ENCODE measurements around the gene P2RY8. TPM values are rescaled to one million over a fixed set of nuclear protein-coding genes. Genes with fewer than 3 reads are reported as not detected.

Gene P2RY8
- total and polyA plus RNA-seq, 4 donors, result 0.31 to 5.5 (median 3.0) TPM

DNA sequence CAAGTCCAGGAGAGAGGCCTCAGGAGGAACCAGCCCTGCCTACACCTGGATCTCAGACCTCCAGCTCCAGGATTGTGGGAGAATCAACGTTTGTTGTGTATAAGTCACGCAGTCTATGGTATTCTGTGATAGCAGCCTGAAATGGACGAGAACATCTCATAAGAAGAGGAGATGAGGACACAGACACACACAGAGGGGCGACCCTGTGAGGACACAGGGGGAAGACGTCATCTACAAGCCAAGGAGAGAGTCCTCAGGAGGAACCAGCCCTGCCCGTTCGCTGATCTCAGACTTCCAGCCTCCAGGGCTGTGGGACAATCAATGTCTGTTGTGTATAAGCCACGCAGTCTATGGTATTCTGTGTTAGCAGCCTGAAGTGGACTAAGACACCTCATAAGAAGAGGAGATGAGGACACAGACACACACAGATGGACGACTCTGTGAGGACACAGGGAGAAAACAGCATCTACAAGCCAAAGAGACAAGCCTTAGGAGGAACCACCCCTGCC lies 20.3 kb downstream of the P2RY8 start:
- intact Hi-C loops (cut with DNase I), result no loop called here
- DNase-seq, result no peak
- H3K27ac ChIP-seq (ENCODE audit: low read depth in 1 of 2, low read length in 2 of 2), result no peak overlapping the region
- no peak for ATAC-seq (ENCODE audit: low FRiP score)
- no peaks in the 10 kb centered on the region for H3K27me3 ChIP-seq (ENCODE audit: control insufficient read depth in 1 of 2, insufficient read depth in 2 of 2, low read length in 1 of 2)
- H3K4me3 ChIP-seq (ENCODE audit: low read length in 2 of 2), result no peak overlapping the region
- no peaks in the 10 kb centered on the region for H3K9me3 ChIP-seq (ENCODE audit: control insufficient read depth, low read length)
- H3K4me1 ChIP-seq (ENCODE audit: control insufficient read depth in 1 of 2, insufficient read depth in 2 of 2, low read length in 2 of 2), result no peaks in the 10 kb centered on the region
- 67 to 68% methylated on average over 9 of the region's 9 CpGs for WGBS, 2 donors
- H3K36me3 ChIP-seq (ENCODE audit: control insufficient read depth in 1 of 2, insufficient read depth in 2 of 2, low read length in 1 of 2), result no peaks in the 10 kb centered on the region

DNA sequence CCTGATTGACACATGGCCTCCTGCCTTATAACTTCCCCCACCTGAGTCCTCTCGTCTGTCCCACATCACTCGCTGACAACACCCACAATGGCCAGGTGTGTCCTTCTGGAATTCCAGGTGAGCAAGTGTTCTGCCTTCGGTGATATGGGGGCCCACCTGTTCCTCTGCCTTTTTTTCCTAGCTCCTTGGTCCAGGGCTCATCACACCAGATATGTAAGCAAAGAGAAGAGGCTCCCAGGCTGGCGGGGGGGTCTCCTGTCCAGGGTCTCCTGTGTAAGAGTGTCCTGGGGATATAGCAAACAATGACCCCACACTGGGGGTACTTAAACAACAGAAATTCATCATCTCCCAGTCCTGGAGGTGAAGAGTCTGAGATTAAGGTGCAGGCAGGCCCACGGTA lies 25.2 kb downstream of the P2RY8 start:
- no peak overlapping the region for H3K27ac ChIP-seq (ENCODE audit: low read depth in 1 of 2, low read length in 2 of 2)
- no peak overlapping the region for H3K4me3 ChIP-seq (ENCODE audit: low read length in 2 of 2)
- ATAC-seq (ENCODE audit: low FRiP score) (no peak), DNase-seq (peak in 1 of 2 donors; percentile 27)
- WGBS, 2 donors, result 84 to 85% methylated on average over 5 of the region's 5 CpGs
- H3K9me3 ChIP-seq (ENCODE audit: control insufficient read depth, low read length), result no peaks in the 10 kb centered on the region
- H3K4me1 ChIP-seq (ENCODE audit: control insufficient read depth in 1 of 2, insufficient read depth in 2 of 2, low read length in 2 of 2), result no peaks in the 10 kb centered on the region
- intact Hi-C loops (cut with DNase I), result no loop called here
- H3K27me3 ChIP-seq (ENCODE audit: control insufficient read depth in 1 of 2, insufficient read depth in 2 of 2, low read length in 1 of 2), result no peaks in the 10 kb centered on the region
- H3K36me3 ChIP-seq (ENCODE audit: control insufficient read depth in 1 of 2, insufficient read depth in 2 of 2, low read length in 1 of 2), result no peaks in the 10 kb centered on the region

DNA sequence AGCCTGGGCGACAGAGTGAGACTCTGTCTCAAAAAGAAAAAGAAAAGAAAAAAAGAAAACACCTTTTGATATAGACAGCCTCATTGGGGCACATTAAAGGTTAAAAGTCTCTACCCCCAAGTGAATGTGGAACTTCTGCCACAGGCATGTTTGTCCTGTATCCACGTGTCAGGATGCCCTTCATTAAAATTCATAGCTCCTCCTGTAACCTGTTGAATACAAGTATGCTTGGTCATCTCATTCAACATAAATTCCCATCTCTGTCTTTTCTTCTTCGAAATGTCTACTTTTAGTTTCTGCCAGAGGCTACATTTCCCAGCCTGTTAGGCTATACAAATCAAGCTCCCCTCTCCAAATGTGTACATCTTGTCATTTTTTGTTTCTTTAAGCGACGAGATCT lies 25.8 kb downstream of the P2RY8 start:
- Histone ChIP-seq H3K27ac (ENCODE audit: low read depth in 1 of 2, low read length in 2 of 2) (no peak overlapping the region), H3K36me3 (ENCODE audit: control insufficient read depth in 1 of 2, insufficient read depth in 2 of 2, low read length in 1 of 2) (no peaks in the 10 kb centered on the region), H3K9me3 (ENCODE audit: control insufficient read depth, low read length) (no peaks in the 10 kb centered on the region), H3K4me3 (ENCODE audit: low read length in 2 of 2) (no peak overlapping the region), H3K4me1 (ENCODE audit: control insufficient read depth in 1 of 2, insufficient read depth in 2 of 2, low read length in 2 of 2) (no peaks in the 10 kb centered on the region), H3K27me3 (ENCODE audit: control insufficient read depth in 1 of 2, insufficient read depth in 2 of 2, low read length in 1 of 2) (no peaks in the 10 kb centered on the region)
- WGBS, 2 donors, result 56 to 78% methylated on average over 5 of the region's 5 CpGs
- intact Hi-C loops (cut with DNase I), result no loop called here
- no peak for DNase-seq
- no peak for ATAC-seq (ENCODE audit: low FRiP score)

DNA sequence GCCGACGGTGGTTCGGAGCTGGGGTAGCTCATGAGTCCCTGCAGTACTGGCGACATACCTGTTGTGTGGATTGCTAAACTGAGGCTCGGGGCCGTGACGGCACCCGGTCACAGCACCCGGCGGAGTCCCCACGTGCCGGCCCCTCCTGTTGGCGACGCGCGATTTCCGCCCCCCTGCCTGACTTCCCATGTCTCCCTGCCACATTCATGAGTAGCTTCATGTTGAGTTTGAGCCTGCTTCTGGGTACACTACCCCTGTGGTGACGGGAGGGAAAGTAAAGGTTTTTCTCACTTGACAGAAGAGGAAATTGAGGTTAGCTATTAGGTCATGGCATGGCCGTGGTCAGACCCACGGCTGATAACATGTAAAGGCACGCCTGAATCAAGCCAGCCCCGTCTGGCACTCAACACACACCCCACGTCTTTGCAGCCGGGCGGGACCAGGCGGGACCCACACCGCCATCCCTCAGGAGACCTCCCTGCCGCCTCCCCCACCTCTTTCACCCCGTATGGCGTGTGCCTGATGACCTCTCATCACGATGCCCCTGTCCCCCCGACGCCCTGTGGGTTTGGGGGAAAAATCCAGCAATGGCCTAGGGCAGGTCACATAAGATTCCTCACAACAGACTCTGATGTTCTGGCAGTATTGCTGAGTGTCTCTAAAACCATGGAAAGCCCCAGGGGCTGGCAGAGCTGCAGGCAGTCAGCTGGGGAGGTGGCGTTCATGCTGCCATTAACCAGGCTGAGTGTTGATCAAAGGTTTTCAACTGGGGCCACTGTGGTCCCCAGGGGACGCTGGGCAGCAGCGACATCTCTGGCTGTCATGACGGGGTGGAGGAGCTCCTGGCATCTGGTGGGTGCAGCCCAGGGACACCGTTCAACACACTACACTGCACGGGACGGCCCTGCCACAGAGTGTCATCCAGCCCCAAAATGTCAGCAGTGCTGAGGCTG lies 29.2 kb downstream of the P2RY8 start:
- DNase-seq (peak in 1 of 2 donors; percentile 73), ATAC-seq (ENCODE audit: low FRiP score) (no peak)
- H3K36me3 ChIP-seq (ENCODE audit: control insufficient read depth in 1 of 2, insufficient read depth in 2 of 2, low read length in 1 of 2), result no peaks in the 10 kb centered on the region
- no peaks in the 10 kb centered on the region for H3K9me3 ChIP-seq (ENCODE audit: control insufficient read depth, low read length)
- intact Hi-C loops (cut with DNase I), result no loop called here
- H3K27me3 ChIP-seq (ENCODE audit: control insufficient read depth in 1 of 2, insufficient read depth in 2 of 2, low read length in 1 of 2), result no peaks in the 10 kb centered on the region
- H3K4me1 ChIP-seq (ENCODE audit: control insufficient read depth in 1 of 2, insufficient read depth in 2 of 2, low read length in 2 of 2), result no peaks in the 10 kb centered on the region
- H3K27ac ChIP-seq (ENCODE audit: low read depth in 1 of 2, low read length in 2 of 2), result no peak overlapping the region
- no peak overlapping the region for H3K4me3 ChIP-seq (ENCODE audit: low read length in 2 of 2)
- 80 to 83% methylated on average over 40 of the region's 40 CpGs for WGBS, 2 donors

DNA sequence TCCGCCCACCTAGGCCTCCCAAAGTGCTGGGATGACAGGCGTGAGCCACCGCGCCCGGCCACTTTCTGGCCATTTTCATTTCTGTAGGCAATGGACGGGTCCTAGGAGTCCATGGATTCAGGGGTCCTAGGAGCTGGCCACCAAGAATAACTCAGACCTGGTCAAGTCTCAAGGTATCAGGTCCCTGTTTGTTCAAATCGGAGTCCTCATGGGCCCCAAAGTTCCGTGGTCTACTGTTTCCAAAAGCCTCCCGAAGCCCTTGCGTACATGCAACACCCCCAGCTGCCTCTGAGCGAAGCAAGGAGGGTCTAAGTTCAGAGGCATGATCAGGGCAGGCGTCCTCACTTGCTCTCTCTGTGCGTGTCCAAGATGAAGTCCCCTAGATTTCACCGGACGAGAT lies 30.1 kb downstream of the P2RY8 start:
- ATAC-seq (ENCODE audit: low FRiP score) (no peak), DNase-seq (peak in 1 of 2 donors; percentile 28)
- H3K36me3 ChIP-seq (ENCODE audit: control insufficient read depth in 1 of 2, insufficient read depth in 2 of 2, low read length in 1 of 2), result no peaks in the 10 kb centered on the region
- 75 to 84% methylated on average over 14 to 15 of the region's 15 CpGs for WGBS, 2 donors
- no peak overlapping the region for H3K27ac ChIP-seq (ENCODE audit: low read depth in 1 of 2, low read length in 2 of 2)
- intact Hi-C loops (cut with DNase I), result no loop called here
- H3K9me3 ChIP-seq (ENCODE audit: control insufficient read depth, low read length), result no peaks in the 10 kb centered on the region
- no peaks in the 10 kb centered on the region for H3K27me3 ChIP-seq (ENCODE audit: control insufficient read depth in 1 of 2, insufficient read depth in 2 of 2, low read length in 1 of 2)
- no peaks in the 10 kb centered on the region for H3K4me1 ChIP-seq (ENCODE audit: control insufficient read depth in 1 of 2, insufficient read depth in 2 of 2, low read length in 2 of 2)
- H3K4me3 ChIP-seq (ENCODE audit: low read length in 2 of 2), result no peak overlapping the region

GRCh38 chrX:1502853-1503252 lies 34.1 kb downstream of the P2RY8 start:
- 85% methylated on average over 8 of the region's 8 CpGs for WGBS, 2 donors

GRCh38 chrX:1502241-1502640 lies 34.7 kb downstream of the P2RY8 start:
- Histone ChIP-seq H3K27me3 (ENCODE audit: control insufficient read depth in 1 of 2, insufficient read depth in 2 of 2, low read length in 1 of 2) (no peaks in the 10 kb centered on the region), H3K4me1 (ENCODE audit: control insufficient read depth in 1 of 2, insufficient read depth in 2 of 2, low read length in 2 of 2) (no peaks in the 10 kb centered on the region)
- no peak for ATAC-seq (ENCODE audit: low FRiP score)

More at GRCh38 chrX:1502853-1503252, 34.1 kb downstream of the P2RY8 start:
- ATAC-seq (ENCODE audit: low FRiP score) (no peak), DNase-seq (peak in 1 of 2 donors; percentile 33)
- Histone ChIP-seq H3K4me1 (ENCODE audit: control insufficient read depth in 1 of 2, insufficient read depth in 2 of 2, low read length in 2 of 2) (no peaks in the 10 kb centered on the region), H3K9me3 (ENCODE audit: control insufficient read depth, low read length) (no peaks in the 10 kb centered on the region), H3K27ac (ENCODE audit: low read depth in 1 of 2, low read length in 2 of 2) (no peak overlapping the region), H3K27me3 (ENCODE audit: control insufficient read depth in 1 of 2, insufficient read depth in 2 of 2, low read length in 1 of 2) (no peaks in the 10 kb centered on the region), H3K4me3 (ENCODE audit: low read length in 2 of 2) (no peak overlapping the region), H3K36me3 (ENCODE audit: control insufficient read depth in 1 of 2, insufficient read depth in 2 of 2, low read length in 1 of 2) (no peaks in the 10 kb centered on the region)
- intact Hi-C loops (cut with DNase I), result no loop called here

DNA sequence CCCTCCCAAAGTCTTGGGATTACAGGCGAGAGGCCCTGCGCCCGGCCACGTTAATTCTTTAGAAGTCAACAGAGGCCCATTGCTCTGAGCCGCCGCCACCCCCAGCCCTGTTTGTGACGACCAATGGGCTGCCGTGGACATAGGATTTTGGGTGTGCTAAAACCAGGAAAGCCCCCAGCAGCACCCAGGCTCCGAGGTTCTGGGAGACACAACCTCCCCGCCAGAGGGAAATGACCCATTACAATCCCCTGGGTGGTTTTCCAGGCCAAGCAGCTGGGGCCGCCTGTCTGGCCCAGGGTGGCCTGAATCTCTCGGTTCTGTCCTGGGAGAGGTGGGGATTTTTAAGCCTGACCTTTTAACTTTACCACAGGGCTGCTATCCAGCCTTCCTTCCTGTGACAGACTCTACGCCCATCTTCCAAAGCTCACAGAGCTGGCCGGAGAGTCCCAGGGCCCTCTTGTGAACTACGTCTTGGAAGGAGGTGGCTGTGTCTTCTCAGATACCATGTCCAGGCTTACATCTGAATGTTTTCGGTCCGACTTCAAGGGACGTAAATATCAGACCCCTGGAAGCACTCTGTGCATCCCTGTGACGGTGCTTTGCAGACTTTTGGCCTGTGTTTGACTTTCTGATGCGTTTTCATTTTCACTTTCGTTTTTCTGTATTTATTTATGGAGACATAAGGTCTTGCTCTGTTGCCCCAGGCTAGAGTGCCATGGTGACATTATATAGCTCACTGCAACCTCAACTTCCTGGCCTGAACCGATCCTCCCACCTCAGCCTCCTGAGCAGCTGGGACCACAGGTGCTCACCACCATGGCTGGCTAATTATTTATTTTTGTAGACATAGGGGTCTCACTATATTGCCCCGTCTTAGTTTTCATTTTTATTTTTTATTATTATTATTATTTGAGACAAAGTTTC lies 36.0 kb downstream of the P2RY8 start:
- Histone ChIP-seq H3K4me1 (ENCODE audit: control insufficient read depth in 1 of 2, insufficient read depth in 2 of 2, low read length in 2 of 2) (no peaks in the 10 kb centered on the region), H3K27ac (ENCODE audit: low read depth in 1 of 2, low read length in 2 of 2) (no peak overlapping the region), H3K36me3 (ENCODE audit: control insufficient read depth in 1 of 2, insufficient read depth in 2 of 2, low read length in 1 of 2) (no peaks in the 10 kb centered on the region), H3K9me3 (ENCODE audit: control insufficient read depth, low read length) (no peaks in the 10 kb centered on the region), H3K4me3 (ENCODE audit: low read length in 2 of 2) (no peak overlapping the region), H3K27me3 (ENCODE audit: control insufficient read depth in 1 of 2, insufficient read depth in 2 of 2, low read length in 1 of 2) (no peaks in the 10 kb centered on the region)
- ATAC-seq (ENCODE audit: low FRiP score), result no peak
- 79 to 80% methylated on average over 23 of the region's 23 CpGs for WGBS, 2 donors
- peak in 1 of 2 donors; percentile 63 for DNase-seq
- intact Hi-C loops (cut with DNase I), result no loop called here

More at GRCh38 chrX:1502241-1502640, 34.7 kb downstream of the P2RY8 start:
- intact Hi-C loops (cut with DNase I), result no loop called here
- peak in 1 of 2 donors; percentile 72 for DNase-seq
- H3K27ac ChIP-seq (ENCODE audit: low read depth in 1 of 2, low read length in 2 of 2), result no peak overlapping the region
- H3K36me3 ChIP-seq (ENCODE audit: control insufficient read depth in 1 of 2, insufficient read depth in 2 of 2, low read length in 1 of 2), result no peaks in the 10 kb centered on the region
- no peaks in the 10 kb centered on the region for H3K9me3 ChIP-seq (ENCODE audit: control insufficient read depth, low read length)
- 72% methylated on average over 12 of the region's 12 CpGs for WGBS, 2 donors
- no peak overlapping the region for H3K4me3 ChIP-seq (ENCODE audit: low read length in 2 of 2)

Data from aorta (tissue), 5 donors.